NOMO-1 (cell line): ENCODE measurements around the gene BPIFA3.
A peak's percentile ranks its signal among the peaks of the same experiment; 100 is the strongest.
"Not testable (repeated sequence)": the region's sequence is repeated elsewhere in the genome, so short reads cannot be mapped to it uniquely, and the experiment has no call there.

Experiments
- DNase-seq, 2 experiments: peaks; one replicate each; lab custom pipeline; 2025; ENCODE audit not compliant: unreplicated experiment in 2 of 2; lab: John Stamatoyannopoulos, UW

The BPIFA3 gene

DNA sequence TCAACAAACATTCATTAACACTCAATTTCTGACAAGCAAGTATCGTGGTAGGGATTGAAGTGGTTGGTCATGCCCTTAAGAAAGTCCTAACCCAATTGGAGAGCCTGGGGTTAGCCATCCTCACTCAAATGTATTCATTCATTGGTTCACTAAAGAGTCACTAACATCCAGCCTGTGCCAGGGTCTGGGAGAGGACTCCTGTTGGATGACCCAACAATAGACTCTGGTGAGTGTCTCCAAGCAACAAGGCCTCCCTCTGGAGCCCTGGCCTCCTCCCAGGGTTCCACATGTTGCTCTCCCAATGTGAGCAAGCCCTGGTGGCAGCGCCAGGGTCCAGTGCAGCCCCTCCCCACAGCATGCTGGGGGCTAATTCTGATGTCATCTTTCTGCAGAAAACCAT is at the start of gene BPIFA3:
Gene BPIFA3, plus strand, starts transcription at position 301 of the 400 bp plus-strand sequence. CDS start 185 bp downstream, outside the sequence.
- DNase-seq, result no peak

DNA sequence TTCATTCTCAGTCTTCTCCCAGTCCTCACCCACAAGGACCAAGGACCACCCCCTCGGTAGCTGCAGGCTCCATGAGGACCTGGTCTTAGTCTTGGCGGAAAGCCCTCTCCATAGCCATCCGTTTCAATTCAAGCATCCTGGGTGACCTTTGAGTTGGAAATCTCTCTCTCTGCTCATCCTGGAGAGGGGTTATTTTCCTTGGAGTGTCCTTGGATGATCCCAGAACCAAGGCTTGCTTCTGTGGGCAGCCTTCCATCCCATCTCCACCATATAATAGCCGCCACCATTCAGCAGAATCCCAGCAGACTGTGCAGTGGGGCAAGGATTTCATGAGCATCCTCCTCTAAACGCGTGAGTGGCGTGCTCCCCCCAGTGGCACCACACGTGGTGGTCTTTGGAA is 49.3 kb upstream of the BPIFA3 start, which contains the start of gene BPIFA2:
Gene BPIFA2, plus strand, starts transcription at position 301 of the 400 bp plus-strand sequence. CDS start 987 bp downstream, outside the sequence.
- DNase-seq, result no peak

DNA sequence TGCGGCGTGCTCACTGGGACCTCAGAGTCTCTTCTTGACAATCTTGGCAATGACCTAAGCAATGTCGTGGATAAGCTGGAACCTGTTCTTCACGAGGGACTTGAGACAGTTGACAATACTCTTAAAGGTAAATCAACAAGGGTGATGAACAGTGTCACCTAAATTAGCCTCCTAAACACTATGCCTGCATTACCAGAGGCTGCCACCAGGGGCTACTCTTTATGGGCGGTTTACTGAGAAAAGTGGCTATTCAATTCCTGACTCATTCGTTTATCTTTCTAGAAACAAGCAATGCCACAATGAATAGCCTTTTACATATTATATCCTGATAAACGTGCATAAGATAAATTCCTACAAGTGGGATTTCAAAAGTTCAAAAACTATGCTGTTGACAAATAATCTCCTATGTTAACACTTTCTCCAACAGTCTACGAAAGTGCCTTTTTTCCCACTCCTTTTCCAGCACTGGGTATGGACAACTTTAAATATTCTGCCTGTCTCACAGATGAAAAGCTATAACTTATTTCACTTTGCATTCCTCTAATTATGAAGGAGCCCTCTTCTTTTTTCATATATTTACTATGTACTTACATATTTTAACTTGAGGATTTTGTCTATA is 47.9 kb upstream of the BPIFA3 start:
- DNase-seq, result no peak

GRCh38 chr20:33172781-33173180 is 44.4 kb upstream of the BPIFA3 start:
- DNase-seq, result no peak

- no peak for DNase-seq
These were observed 42.0 kb upstream of the BPIFA3 start for GRCh38 chr20:33175123-33175522.

- no peak for DNase-seq
These were observed 41.1 kb upstream of the BPIFA3 start for GRCh38 chr20:33176101-33176500.

- no peak for DNase-seq
These were observed 39.3 kb upstream of the BPIFA3 start for GRCh38 chr20:33177866-33178265.

- no peak for DNase-seq
These were observed 38.4 kb upstream of the BPIFA3 start for GRCh38 chr20:33178726-33179125.

DNA sequence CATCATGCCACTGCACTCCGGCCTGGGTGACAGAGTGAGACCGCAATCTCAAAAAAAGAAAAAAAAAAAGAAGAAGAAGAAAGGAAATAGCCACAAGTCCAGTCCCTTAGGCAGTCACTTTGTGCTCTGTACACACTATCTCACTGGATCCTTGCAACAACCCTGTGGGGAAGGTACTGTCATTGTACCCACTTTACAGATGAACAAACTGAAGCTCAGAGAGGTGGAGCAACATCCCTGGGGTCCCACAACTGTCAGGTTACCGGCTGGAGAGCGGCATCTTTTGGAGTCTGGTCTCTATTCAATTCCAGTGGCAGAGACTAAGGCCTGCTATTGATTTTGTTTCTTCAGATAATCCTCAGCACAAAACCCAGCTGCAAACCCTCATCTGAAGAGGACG is 37.0 kb upstream of the BPIFA3 start:
- no peak for DNase-seq

DNA sequence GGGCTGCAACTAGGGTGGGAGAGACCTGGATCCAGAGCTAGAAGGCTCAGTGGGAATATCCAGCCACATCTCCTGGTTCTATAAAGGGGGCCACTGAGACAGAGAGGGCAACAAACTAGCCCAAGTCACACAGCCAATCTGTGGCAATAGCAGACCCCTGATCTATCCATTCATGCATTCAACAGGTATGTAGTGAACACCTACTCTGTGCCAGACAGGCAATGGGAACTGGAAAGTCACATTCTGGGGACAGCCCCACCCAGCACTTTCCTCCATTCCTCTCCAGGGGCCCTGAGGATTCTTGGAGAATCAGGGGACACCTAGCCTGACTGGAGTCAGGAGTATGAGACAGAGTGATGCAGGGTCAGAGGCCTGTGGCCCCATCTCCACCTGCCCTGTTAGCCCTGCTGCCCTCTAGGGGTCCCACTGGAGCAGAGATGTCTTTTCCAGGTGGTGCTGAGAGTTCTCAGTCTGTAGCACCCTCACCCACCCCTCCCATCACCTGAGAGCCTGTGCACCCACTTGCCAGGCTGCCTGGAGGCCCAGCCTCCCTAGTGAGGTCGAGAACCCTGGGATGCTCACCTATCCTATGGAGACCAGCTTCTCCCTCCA is 35.6 kb upstream of the BPIFA3 start:
- DNase-seq, result no peak

- DNase-seq, result no peak
These were observed 33.8 kb upstream of the BPIFA3 start for GRCh38 chr20:33183312-33183711.

GRCh38 chr20:33185031-33185590 is 32.0 kb upstream of the BPIFA3 start:
- not testable (repeated sequence) for DNase-seq

- DNase-seq, result no peak
These were observed 29.7 kb upstream of the BPIFA3 start for GRCh38 chr20:33187491-33187890.

GRCh38 chr20:33188421-33188820 is 28.7 kb upstream of the BPIFA3 start:
- DNase-seq, result no peak

- DNase-seq, result no peak
These were observed 25.7 kb upstream of the BPIFA3 start for GRCh38 chr20:33191484-33191883.

- DNase-seq, result no peak
These were observed 25.2 kb upstream of the BPIFA3 start for GRCh38 chr20:33191955-33192354.

GRCh38 chr20:33192912-33193501 is 24.1 kb upstream of the BPIFA3 start:
- DNase-seq, result no peak

GRCh38 chr20:33199026-33199425 is 18.1 kb upstream of the BPIFA3 start:
- no peak for DNase-seq

GRCh38 chr20:33202451-33202850 is 14.7 kb upstream of the BPIFA3 start:
- DNase-seq, result no peak

DNA sequence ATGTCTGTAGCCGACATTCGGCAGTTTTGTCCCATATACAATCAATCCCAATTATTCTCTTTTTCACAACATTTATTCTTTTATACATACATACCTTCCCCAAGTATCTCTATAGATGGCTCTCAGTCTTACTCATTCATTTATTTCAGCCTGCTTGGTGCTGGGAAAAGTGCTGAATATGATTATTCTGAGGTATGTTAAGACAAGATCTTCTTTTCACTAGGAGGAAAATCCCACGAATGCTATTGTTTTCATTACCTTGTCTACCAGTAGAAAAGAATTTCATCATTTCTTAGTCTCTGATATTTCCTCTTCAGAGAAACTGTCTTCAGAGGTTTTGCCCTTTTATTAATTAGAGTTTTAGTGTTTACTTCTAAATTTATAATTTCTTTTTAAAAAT is 13.7 kb upstream of the BPIFA3 start:
- DNase-seq, result no peak

DNA sequence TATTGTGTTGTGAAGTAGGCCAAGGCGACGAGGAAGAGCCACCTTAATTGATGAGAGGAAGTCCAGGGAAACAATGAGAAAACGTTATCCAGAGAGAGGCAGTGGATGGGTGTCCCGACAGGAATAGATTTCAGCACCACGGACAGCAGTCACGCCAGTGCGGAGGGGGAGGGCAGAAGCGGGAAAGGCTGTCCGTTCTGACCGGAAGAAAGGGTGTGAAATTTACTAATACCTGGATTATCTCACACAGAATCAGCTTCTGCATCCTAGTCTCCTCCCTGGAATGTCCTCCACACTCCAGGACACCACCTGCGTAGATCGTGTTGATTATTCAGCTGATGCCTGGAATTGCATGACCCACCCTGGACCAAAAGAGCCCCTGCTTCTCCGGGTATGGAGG is 7.4 kb upstream of the BPIFA3 start:
- peak; percentile 13 to 33 for DNase-seq

GRCh38 chr20:33210371-33210770 is 6.8 kb upstream of the BPIFA3 start:
- DNase-seq, result no peak
